ENCODE data around the gene NECTIN1. TPM values are rescaled to one million over a fixed set of nuclear protein-coding genes. Genes with fewer than 3 reads are reported as not detected.

The NECTIN1 gene
- total RNA-seq, 1 donor from 2014 or later: 19.5 TPM

- H3K9me3 Mint-ChIP-seq: peaks cover 10% of the 10 kb centered on the region
- no peak overlapping the region for H3K4me3 ChIP-seq
- H3K9me3 ChIP-seq (ENCODE audit: low read depth): no peaks in the 10 kb centered on the region
- no peak overlapping the region for H3K27ac ChIP-seq
- H3K36me3 Mint-ChIP-seq: peaks cover 32% of the 10 kb centered on the region
- H3K27ac Mint-ChIP-seq: no peak overlapping the region
- no peaks in the 10 kb centered on the region for H3K36me3 ChIP-seq
- H4K20me1 ChIP-seq (ENCODE audit: low read depth): peaks cover 48% of the 10 kb centered on the region
- peaks cover 40% of the 10 kb centered on the region for H3K79me2 ChIP-seq (ENCODE audit: low read depth)
- TF ChIP-seq EZH2 (IDR thresholded peaks at IDR 0.05) (no peak), CTCF (IDR thresholded peaks at IDR 0.05) (no peak), EZH2phosphoT487 (IDR thresholded peaks at IDR 0.05) (no peak)
- H3K4me3 Mint-ChIP-seq: no peak overlapping the region
- H3K9ac ChIP-seq: no peak overlapping the region
- no peak overlapping the region for H2AFZ ChIP-seq (replicated peaks)
- no peaks in the 10 kb centered on the region for H3K27me3 ChIP-seq
- H3K4me1 Mint-ChIP-seq: peaks cover 16% of the 10 kb centered on the region
- peaks cover 7% of the 10 kb centered on the region for H3K4me1 ChIP-seq
- no peak overlapping the region for H3K4me2 ChIP-seq
- no peaks in the 10 kb centered on the region for H3F3A ChIP-seq (ENCODE audit: low read depth)
- no peak for DNase-seq (ENCODE audit: low spot score)
- H3K27me3 Mint-ChIP-seq (ENCODE audit: insufficient read depth, low read depth): peaks cover 3% of the 10 kb centered on the region
These were observed 49.7 kb downstream of the NECTIN1 start for GRCh38 chr11:119679346-119679745.

DNA sequence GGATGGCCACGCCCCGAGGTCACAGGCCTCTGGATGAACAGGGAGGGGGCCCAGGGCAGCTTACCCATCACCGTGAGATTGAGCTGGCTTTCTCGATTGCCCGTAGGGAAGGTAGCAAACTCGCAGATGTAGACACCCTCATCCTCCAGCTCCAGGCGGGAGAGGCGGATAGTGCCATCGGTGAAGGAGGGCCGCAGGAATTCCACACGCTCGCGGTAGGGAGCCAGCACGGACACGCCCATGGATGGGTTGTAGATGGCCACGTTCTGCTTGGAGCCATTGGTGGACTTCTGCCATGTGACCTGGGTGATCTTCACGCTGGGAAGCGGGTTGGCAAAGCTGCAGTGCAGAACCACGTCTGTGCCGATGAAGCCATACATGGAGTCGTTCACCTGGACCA, 50.6 kb downstream of the NECTIN1 start:
- H3K9me3 Mint-ChIP-seq: peaks cover 10% of the 10 kb centered on the region
- no peak overlapping the region for H3K27ac ChIP-seq
- H3K79me2 ChIP-seq (ENCODE audit: low read depth): peaks cover 30% of the 10 kb centered on the region
- peaks cover 3% of the 10 kb centered on the region for H3K27me3 Mint-ChIP-seq (ENCODE audit: insufficient read depth, low read depth)
- no peak overlapping the region for H3K9ac ChIP-seq
- no peak for DNase-seq (ENCODE audit: low spot score)
- no peaks in the 10 kb centered on the region for H3F3A ChIP-seq (ENCODE audit: low read depth)
- no peaks in the 10 kb centered on the region for H3K4me1 ChIP-seq
- no peak overlapping the region for H3K4me3 ChIP-seq
- H3K36me3 ChIP-seq: no peaks in the 10 kb centered on the region
- H3K36me3 Mint-ChIP-seq: peaks cover 36% of the 10 kb centered on the region
- H3K4me3 Mint-ChIP-seq: no peak overlapping the region
- H4K20me1 ChIP-seq (ENCODE audit: low read depth): peaks cover 38% of the 10 kb centered on the region
- peaks cover 7% of the 10 kb centered on the region for H3K4me1 Mint-ChIP-seq
- H2AFZ ChIP-seq (replicated peaks): no peak overlapping the region
- no peak overlapping the region for H3K27ac Mint-ChIP-seq
- no peaks in the 10 kb centered on the region for H3K27me3 ChIP-seq
- no peaks in the 10 kb centered on the region for H3K9me3 ChIP-seq (ENCODE audit: low read depth)
- no peak overlapping the region for H3K4me2 ChIP-seq
- no peak for TF ChIP-seq CTCF (IDR thresholded peaks at IDR 0.05)
- TF ChIP-seq EZH2phosphoT487 (IDR thresholded peaks at IDR 0.05): no peak
- TF ChIP-seq EZH2 (IDR thresholded peaks at IDR 0.05): no peak

DNA sequence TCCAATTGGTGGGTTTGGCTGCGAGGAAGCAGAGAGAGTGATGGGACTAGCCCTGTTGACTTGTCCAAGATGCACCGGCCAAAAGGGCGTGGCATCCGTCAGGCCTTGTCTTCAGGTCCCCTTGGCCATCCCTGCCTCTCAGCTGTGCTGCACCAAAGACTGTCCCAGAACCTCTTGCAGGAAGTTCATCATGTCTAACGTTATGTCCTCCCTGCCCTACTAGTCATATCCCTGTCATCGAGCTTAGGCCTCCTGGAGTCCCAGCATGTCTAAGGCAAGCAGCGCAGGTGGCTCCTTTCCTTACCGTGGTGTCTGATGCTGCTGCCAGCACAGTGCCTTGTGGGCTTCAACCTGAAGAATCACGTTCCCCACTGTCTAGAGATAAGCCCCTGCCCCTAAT, 51.2 kb downstream of the NECTIN1 start:
- H3K36me3 ChIP-seq: no peaks in the 10 kb centered on the region
- peaks cover 36% of the 10 kb centered on the region for H3K36me3 Mint-ChIP-seq
- no peaks in the 10 kb centered on the region for H3K9me3 ChIP-seq (ENCODE audit: low read depth)
- DNase-seq (ENCODE audit: low spot score): no peak
- no peaks in the 10 kb centered on the region for H3K27me3 ChIP-seq
- no peak overlapping the region for H3K9ac ChIP-seq
- peaks cover 25% of the 10 kb centered on the region for H3K79me2 ChIP-seq (ENCODE audit: low read depth)
- H3K4me2 ChIP-seq: no peak overlapping the region
- no peak overlapping the region for H3K4me3 ChIP-seq
- no peak for TF ChIP-seq CTCF (IDR thresholded peaks at IDR 0.05)
- TF ChIP-seq EZH2 (IDR thresholded peaks at IDR 0.05): no peak
- no peak for TF ChIP-seq EZH2phosphoT487 (IDR thresholded peaks at IDR 0.05)
- H3K4me1 Mint-ChIP-seq: peaks cover 4% of the 10 kb centered on the region
- H3K27ac Mint-ChIP-seq: no peak overlapping the region
- H3K27me3 Mint-ChIP-seq (ENCODE audit: insufficient read depth, low read depth): peaks cover 2% of the 10 kb centered on the region
- no peak overlapping the region for H2AFZ ChIP-seq (replicated peaks)
- peaks cover 33% of the 10 kb centered on the region for H4K20me1 ChIP-seq (ENCODE audit: low read depth)
- H3K27ac ChIP-seq: no peak overlapping the region
- H3K4me1 ChIP-seq: no peaks in the 10 kb centered on the region
- H3K4me3 Mint-ChIP-seq: no peak overlapping the region
- peaks cover 10% of the 10 kb centered on the region for H3K9me3 Mint-ChIP-seq
- no peaks in the 10 kb centered on the region for H3F3A ChIP-seq (ENCODE audit: low read depth)

All from neural progenitor cell (in vitro differentiated cells).